CD8-positive, alpha-beta memory T cell (primary cell): ENCODE measurements around the gene RGS17. TPM values are rescaled to one million over a fixed set of nuclear protein-coding genes. Genes with fewer than 3 reads are reported as not detected.
"Not testable (repeated sequence)": the region's sequence is repeated elsewhere in the genome, so short reads cannot be mapped to it uniquely, and the experiment has no call there.

Experiments used
- CTCF ChIA-PET: fragments of 350-600 bp; sonication (Branson Sonifier 250); formaldehyde crosslinking; loops from one replicate; lab custom pipeline; 2021; ENCODE audit warnings: antibody characterized with exemption; lab: Charles Lee
- POLR2A ChIA-PET: fragments of 350-600 bp; sonication (Branson Sonifier 250); formaldehyde crosslinking; loops from one replicate; lab custom pipeline; 2021; ENCODE audit warnings: antibody characterized with exemption; lab: Charles Lee
- DNase-seq, 5 donors: peaks; one replicate each; pipeline versions ENCODE4 v3.0.0 to v3.0.0-alpha.2; 2020 to 2022; ENCODE audit warnings: mixed read lengths in 1 of 5
- H3K27ac ChIP-seq: one replicate; pipeline ENCODE4 v1.7.0; 2013; ENCODE audit warnings: low read depth, mild to moderate bottlenecking, low read length, moderate library complexity
- H3K27me3 ChIP-seq: 2 replicates; pipeline ENCODE4 v1.7.0; 2013; ENCODE audit warnings: low read length, mild to moderate bottlenecking; ENCODE audit not compliant: insufficient read depth, poor library complexity, severe bottlenecking
- H3K36me3 ChIP-seq: 2 replicates; pipeline ENCODE4 v1.7.0; 2013; ENCODE audit warnings: mild to moderate bottlenecking, low read length, moderate library complexity; ENCODE audit not compliant: insufficient read depth
- H3K4me1 ChIP-seq: 2 replicates; pipeline ENCODE4 v1.7.0; 2013; ENCODE audit warnings: mild to moderate bottlenecking, low read length, moderate library complexity; ENCODE audit not compliant: insufficient read depth
- H3K4me3 ChIP-seq: 2 replicates; pipeline ENCODE4 v1.7.0; 2013; ENCODE audit warnings: mild to moderate bottlenecking, low read length
- H3K9me3 ChIP-seq: 2 replicates; pipeline ENCODE4 v1.7.0; 2013; ENCODE audit warnings: mild to moderate bottlenecking, low read length
- H3K27ac Mint-ChIP-seq, 8 donors: one replicate each; pipeline ENCODE4 v1.8.0; 2020 to 2021; ENCODE audit warnings: mixed read lengths in 8 of 8, mild to moderate bottlenecking in 6 of 8, inconsistent platforms in 3 of 8, moderate library complexity in 3 of 8
- H3K27me3 Mint-ChIP-seq, 2 donors: one replicate each; pipeline ENCODE4 v1.8.0; 2020 to 2021; ENCODE audit warnings: mixed read lengths in 2 of 2, mild to moderate bottlenecking in 1 of 2, moderate library complexity in 1 of 2
- H3K36me3 Mint-ChIP-seq, 3 donors: one replicate each; pipeline ENCODE4 v1.8.0; 2020 to 2021; ENCODE audit warnings: mixed read lengths in 3 of 3, inconsistent platforms in 1 of 3, mild to moderate bottlenecking in 1 of 3
- H3K4me1 Mint-ChIP-seq, 3 donors: one replicate each; pipeline ENCODE4 v1.8.0; 2020 to 2021; ENCODE audit warnings: mixed read lengths in 3 of 3, inconsistent platforms in 1 of 3, mild to moderate bottlenecking in 1 of 3
- H3K4me3 Mint-ChIP-seq, 7 donors: one replicate each; pipeline ENCODE4 v1.8.0; 2020 to 2021; ENCODE audit warnings: mixed read lengths in 7 of 7, mild to moderate bottlenecking in 6 of 7, moderate library complexity in 4 of 7, inconsistent platforms in 2 of 7
- H3K9me3 Mint-ChIP-seq, 5 donors: one replicate each; pipeline ENCODE4 v1.8.0; 2020 to 2022; ENCODE audit warnings: mixed read lengths in 5 of 5, mild to moderate bottlenecking in 3 of 5, moderate library complexity in 2 of 5, inconsistent platforms in 1 of 5
- polyA plus RNA-seq: library from polyadenylated mRNA; unstranded; fragments of 300-500 nt; fragmentation: Illumina TruSeq; gene quantifications from one replicate; pipeline ENCODE4 v1.2.3, GENCODE V29; 2021
- total RNA-seq, 2 experiments: library from RNA; stranded (reverse); gene quantifications; one replicate each; pipeline ENCODE4 v1.2.3, GENCODE V29; 2021

Gene RGS17
- total and polyA plus RNA-seq, 3 experiments from 2014 or later = 0.02 to 0.49 TPM; not detected in 1

GRCh38 chr6:152969688-152970418, 161.2 kb downstream of the RGS17 start:
- Mint-ChIP-seq H3K4me3 (no peak overlapping the region), H3K27me3 (peaks cover 0 to 4% of the 10 kb centered on the region in 2 donors), H3K36me3 (peaks cover 18 to 61% (median 50%) of the 10 kb centered on the region in 3 donors), H3K4me1 (peaks cover 8 to 19% (median 17%) of the 10 kb centered on the region in 3 donors), H3K9me3 (peaks cover 13 to 37% (median 32%) of the 10 kb centered on the region in 5 donors), H3K27ac (no peak overlapping the region)
- peaks cover 33% of the 10 kb centered on the region for H3K36me3 ChIP-seq
- POLR2A ChIA-PET = no interaction called here
- no peak for DNase-seq
- peaks cover 5% of the 10 kb centered on the region for H3K4me1 ChIP-seq
- H3K27me3 ChIP-seq = no peaks in the 10 kb centered on the region
- no peaks in the 10 kb centered on the region for H3K9me3 ChIP-seq
- CTCF ChIA-PET = no interaction called here
- H3K4me3 ChIP-seq = no peak overlapping the region
- H3K27ac ChIP-seq = no peak overlapping the region

- POLR2A ChIA-PET, H3K27me3 ChIP-seq, H3K4me1 ChIP-seq, H3K4me3 Mint-ChIP-seq, H3K4me1 Mint-ChIP-seq, DNase-seq, CTCF ChIA-PET, H3K4me3 ChIP-seq, H3K27ac Mint-ChIP-seq, H3K27ac ChIP-seq, H3K9me3 ChIP-seq: not testable (repeated sequence)
- Mint-ChIP-seq H3K9me3 (peaks cover 13 to 37% (median 32%) of the 10 kb centered on the region in 5 donors), H3K27me3 (peaks cover 8 to 11% of the 10 kb centered on the region in 2 donors), H3K36me3 (peaks cover 8 to 47% (median 22%) of the 10 kb centered on the region in 3 donors)
- peaks cover 13% of the 10 kb centered on the region for H3K36me3 ChIP-seq
These were observed 164.8 kb downstream of the RGS17 start for GRCh38 chr6:152966168-152966894.

GRCh38 chr6:152959333-152959732, 171.7 kb downstream of the RGS17 start:
- H3K27me3 Mint-ChIP-seq = peaks cover 25 to 35% of the 10 kb centered on the region in 2 donors
- no peaks in the 10 kb centered on the region for H3K27me3 ChIP-seq
- peaks cover 0 to 4% (median 0%) of the 10 kb centered on the region in 3 donors for H3K36me3 Mint-ChIP-seq
- no peaks in the 10 kb centered on the region for H3K4me1 Mint-ChIP-seq
- no peaks in the 10 kb centered on the region for H3K4me1 ChIP-seq
- no peaks in the 10 kb centered on the region for H3K36me3 ChIP-seq
- ChIA-PET POLR2A (no interaction called here), CTCF (no interaction called here)
- H3K9me3 ChIP-seq = no peaks in the 10 kb centered on the region
- no peaks in the 10 kb centered on the region for H3K9me3 Mint-ChIP-seq
- no peak overlapping the region for H3K4me3 Mint-ChIP-seq
- DNase-seq = no peak
- H3K27ac ChIP-seq = no peak overlapping the region
- peak overlapping the region in 1 of 8 donors; percentile 33 for H3K27ac Mint-ChIP-seq
- H3K4me3 ChIP-seq = no peak overlapping the region

- Mint-ChIP-seq H3K4me1 (no peaks in the 10 kb centered on the region), H3K27me3 (peaks cover 22 to 40% of the 10 kb centered on the region in 2 donors), H3K27ac (no peak overlapping the region), H3K4me3 (no peak overlapping the region), H3K36me3 (peaks cover 0 to 4% (median 0%) of the 10 kb centered on the region in 3 donors), H3K9me3 (no peaks in the 10 kb centered on the region)
- no peaks in the 10 kb centered on the region for H3K27me3 ChIP-seq
- no peak overlapping the region for H3K27ac ChIP-seq
- no peaks in the 10 kb centered on the region for H3K4me1 ChIP-seq
- POLR2A ChIA-PET = no interaction called here
- H3K9me3 ChIP-seq = no peaks in the 10 kb centered on the region
- no peaks in the 10 kb centered on the region for H3K36me3 ChIP-seq
- CTCF ChIA-PET = interaction anchor here (1.6 kb wide), 1 partner anchor 10 kb away, joined by 7 read pairs; no protein-coding TSS in a partner anchor
- no peak for DNase-seq
- no peak overlapping the region for H3K4me3 ChIP-seq
These were observed 173.3 kb downstream of the RGS17 start for GRCh38 chr6:152957796-152958195.

Other genes starting within 250 kb of the RGS17 start
- gene FBXO5, start 148.2 kb downstream of the RGS17 start, total RNA-seq = 10 to 100 TPM; 29.7 to 33.8 TPM
- gene FBXO5, start 148.2 kb downstream of the RGS17 start, polyA plus RNA-seq = 7.6 TPM
- 10 to 100 TPM; 15.3 to 17.4 TPM for gene MTRF1L, start 128.6 kb downstream of the RGS17 start, total RNA-seq
- gene MTRF1L, start 128.6 kb downstream of the RGS17 start, polyA plus RNA-seq = 8.2 TPM